K562 (cell line): Measurements from ENCODE around the gene SDHAF1. TPM values are rescaled to one million over a fixed set of nuclear protein-coding genes. Genes with fewer than 3 reads are reported as not detected.

Source experiments
- ATAC-seq: fragments of 200-7000 bp; cut with Tn5 transposase; 3 replicates; pipeline ENCODE4 v1.9.1; 2020; ENCODE audit warnings: moderate library complexity
- BruUV-seq: library from RNA; stranded (reverse); fragments of 400-500 nt; replicated peaks from 2 replicates; lab custom pipeline; 2021; lab: Mats Ljungman, UMichigan
- CTCF ChIA-PET: fragments of 300-600 bp; formaldehyde crosslinking; extraction: SDS; loops from one replicate; lab custom pipeline; 2021; ENCODE audit warnings: low intra/inter-chr PET ratio; lab: Yijun Ruan, JAX
- POLR2A ChIA-PET: fragments of 300-600, 350-650 bp; sonication (Branson Sonifier 250); formaldehyde crosslinking; extraction: SDS; loops from one replicate; lab custom pipeline; 2021; ENCODE audit warnings: antibody characterized with exemption, inconsistent platforms; lab: Yijun Ruan, JAX
- DNase-seq, 4 experiments: peaks; one replicate each; pipeline versions ENCODE4 v3.0.0 to v3.0.0-alpha.2; 2011 to 2018; ENCODE audit warnings: low spot score in 3 of 4, mixed read lengths in 3 of 4; ENCODE audit errors: extremely low read depth in 1 of 4
- FAIRE-seq: peaks from 2 replicates; lab custom pipeline; 2011; peaks lifted over from hg19 to GRCh38; lab: Jason Lieb, UNC
- H2AFZ ChIP-seq: 2 replicates; pipeline ENCODE4 v1.6.0; 2011; ENCODE audit warnings: low read depth, low read length, control low read depth, inconsistent platforms
- H3K27ac ChIP-seq: fragments of 200-600 bp; 3 replicates; pipeline ENCODE4 v1.8.0; 2011; ENCODE audit warnings: low read depth, mild to moderate bottlenecking, control low read depth, inconsistent platforms, low read length, moderate library complexity, mixed read lengths; ENCODE audit errors: extremely low read depth
- H3K27me3 ChIP-seq, 2 experiments: fragments of 300-600 bp in 1 of 2; 2 replicates in 1 of 2; 3 replicates in 1 of 2; pipeline versions ENCODE4 v1.6.0 to v1.8.0; 2011; ENCODE audit warnings: inconsistent platforms in 2 of 2, low read length in 2 of 2, mild to moderate bottlenecking in 1 of 2, mixed read lengths in 1 of 2, moderate library complexity in 1 of 2; ENCODE audit not compliant: control insufficient read depth in 2 of 2, insufficient read depth in 2 of 2
- H3K36me3 ChIP-seq: fragments of 300-600 bp; 3 replicates; pipeline ENCODE4 v1.8.0; 2011; ENCODE audit warnings: mild to moderate bottlenecking, low read length, inconsistent platforms; ENCODE audit not compliant: control insufficient read depth, insufficient read depth
- H3K4me1 ChIP-seq, 2 experiments: fragments of 200-600 bp in 1 of 2; replicated peaks in 1 of 2; 2 replicates in 1 of 2; 3 replicates in 1 of 2; pipeline versions ENCODE4 v1.5.1 to v1.8.0; 2011; ENCODE audit warnings: inconsistent platforms in 2 of 2, low read length in 2 of 2, mild to moderate bottlenecking in 1 of 2, mixed read lengths in 1 of 2, moderate library complexity in 1 of 2; ENCODE audit not compliant: control insufficient read depth in 2 of 2, insufficient read depth in 2 of 2
- H3K4me2 ChIP-seq: 2 replicates; pipeline ENCODE4 v1.6.1; 2011; ENCODE audit warnings: low read length, control low read depth, inconsistent platforms, mixed read lengths; ENCODE audit not compliant: insufficient read depth
- H3K4me3 ChIP-seq: fragments of 200-600 bp; sonication (generic), shearing (Covaris generic); 2 replicates; pipeline ENCODE4 v1.5.1; 2016; ENCODE audit warnings: control low read depth, inconsistent platforms
- H3K79me2 ChIP-seq: fragments of 200-600 bp; 3 replicates; pipeline ENCODE4 v1.8.0; 2011; ENCODE audit warnings: low read length, inconsistent platforms; ENCODE audit not compliant: control insufficient read depth, insufficient read depth
- H3K9ac ChIP-seq, 2 experiments: 2 replicates each; pipeline versions ENCODE4 v1.6.0 to v1.6.1; 2011; ENCODE audit warnings: low read depth in 2 of 2, low read length in 2 of 2, control low read depth in 1 of 2, inconsistent platforms in 1 of 2, mild to moderate bottlenecking in 1 of 2, mixed read lengths in 1 of 2; ENCODE audit not compliant: insufficient read depth in 1 of 2
- H3K9me1 ChIP-seq: one replicate; pipeline ENCODE4 v1.6.0; 2011; ENCODE audit warnings: inconsistent platforms, mild to moderate bottlenecking, low read length, moderate library complexity; ENCODE audit not compliant: control insufficient read depth, insufficient read depth
- H3K9me3 ChIP-seq: replicated peaks from 2 replicates; pipeline ENCODE4 v1.5.1; 2011; ENCODE audit warnings: low read depth, low read length, inconsistent platforms; ENCODE audit not compliant: control insufficient read depth, insufficient read depth
- H4K20me1 ChIP-seq: replicated peaks from 2 replicates; pipeline ENCODE4 v1.6.1; 2011; ENCODE audit warnings: low read length, inconsistent platforms, mixed read lengths; ENCODE audit not compliant: control insufficient read depth, insufficient read depth
- RBM25 ChIP-seq: fragments of 200-400 bp; formaldehyde crosslinking; IDR thresholded peaks from 2 replicates; pipeline ENCODE4 v1.6.1; 2018; ENCODE audit warnings: low read length, low read depth, moderate library complexity; ENCODE audit not compliant: severe bottlenecking
- RCOR1 ChIP-seq, 2 experiments: IDR thresholded peaks; 2 replicates each; pipeline ENCODE4 v1.6.1; 2012; ENCODE audit warnings: low read depth in 2 of 2, low read length in 2 of 2, borderline replicate concordance in 1 of 2, improper control_type of control experiment in 1 of 2
- WGBS: fragments of 100-300 bp; shearing (Covaris generic); methylation state at CpG from one replicate; pipeline ENCODE4 v1.1.6; 2016; ENCODE audit warnings: low coverage, mixed read lengths; ENCODE audit not compliant: insufficient coverage; ENCODE audit errors: missing lambda C conversion rate; 5-methylcytosine and 5-hydroxymethylcytosine counted together
- in situ Hi-C: fragments of 300-500 bp; cut with MboI; formaldehyde crosslinking; loops from 4 replicates; pipeline ENCODE4 v1.15.0; 2018; ENCODE audit warnings: inconsistent platforms, mixed read lengths
- intact Hi-C: fragments of 100-400 bp; cut with micrococcal nuclease; formaldehyde crosslinking; loops from 2 replicates; pipeline ENCODE4 v1.14.2; 2022
- polyA plus RNA-seq, 8 experiments: library from polyadenylated mRNA; depleted of rRNA in 4 of 8; stranded (reverse) in 5 of 8; unstranded in 3 of 8; fragments of >200 nt; fragmentation: Nextera tagmentation in 2 of 8; fragmentation: Illumina TruSeq in 1 of 8; extraction: Ambion mirVana in 2 of 8; extraction: Trizol in 1 of 8; gene quantifications; 2 replicates each; pipeline versions ENCODE4 v1.2.1 to v1.2.3, GENCODE V29; 2011 to 2014; ENCODE audit warnings: inconsistent platforms in 1 of 8, missing spikeins in 1 of 8
- total RNA-seq, 7 experiments: library from RNA; depleted of rRNA in 6 of 7; stranded (reverse); fragments of >200 nt in 6 of 7; fragmentation: Illumina TruSeq in 2 of 7; extraction: Trizol in 2 of 7; gene quantifications; 2 replicates each; pipeline versions ENCODE4 v1.2.1 to v1.2.3, GENCODE V29; 2011 to 2021; ENCODE audit warnings: low replicate concordance in 1 of 7

SDHAF1 gene
- total and polyA plus RNA-seq, 9 of the 15 experiments (the other 6 are each of a cell fraction or from before 2014, with no cell fraction given) = 0.42 to 55.7 (median 18.8) TPM

- DNase-seq (no peak), ATAC-seq (no peak), FAIRE-seq (no peak)
- POLR2A ChIA-PET = interaction anchor here (0.5 kb wide), 1 partner anchor 82 kb away, joined by 4 read pairs; no protein-coding TSS in a partner anchor
- BruUV-seq = no TSS peak
- Histone ChIP-seq H3K4me1 (peaks cover 3 to 35% of the 10 kb centered on the region in 2 experiments; a peak in 4 of 5 replicates), H3K9me3 (peaks cover 3% of the 10 kb centered on the region), H3K36me3 (no peaks in the 10 kb centered on the region), H2AFZ (no peak overlapping the region), H4K20me1 (no peaks in the 10 kb centered on the region), H3K27ac (no peak overlapping the region), H3K9ac (no peak overlapping the region), H3K27me3 (peaks cover 6 to 9% of the 10 kb centered on the region in 2 experiments; a peak in 3 of 5 replicates), H3K9me1 (peaks cover 1% of the 10 kb centered on the region), H3K79me2 (peaks cover 10% of the 10 kb centered on the region), H3K4me3 (no peak overlapping the region), H3K4me2 (no peak overlapping the region)
- intact Hi-C loops = loop anchor here (10.0 kb wide), 1 partner anchor 124 kb away; the partner anchor contains the start of genes OVOL3, POLR2I and TBCB
- CTCF ChIA-PET = no interaction called here
- no peak for TF ChIP-seq RCOR1 (IDR thresholded peaks at IDR 0.05; ENCODE audit: borderline replicate concordance in 1 of 2, low read depth in 2 of 2, low read length in 2 of 2)
- peak; percentile 23 for TF ChIP-seq RBM25
- WGBS = 30% methylated on average over 10 of the region's 10 CpGs
- in situ Hi-C loops = no loop called here
These were observed 3.9 kb upstream of the SDHAF1 start for GRCh38 chr19:35990771-35991730.
